ENCODE measurements around the gene SOST.

The SOST gene

DNA sequence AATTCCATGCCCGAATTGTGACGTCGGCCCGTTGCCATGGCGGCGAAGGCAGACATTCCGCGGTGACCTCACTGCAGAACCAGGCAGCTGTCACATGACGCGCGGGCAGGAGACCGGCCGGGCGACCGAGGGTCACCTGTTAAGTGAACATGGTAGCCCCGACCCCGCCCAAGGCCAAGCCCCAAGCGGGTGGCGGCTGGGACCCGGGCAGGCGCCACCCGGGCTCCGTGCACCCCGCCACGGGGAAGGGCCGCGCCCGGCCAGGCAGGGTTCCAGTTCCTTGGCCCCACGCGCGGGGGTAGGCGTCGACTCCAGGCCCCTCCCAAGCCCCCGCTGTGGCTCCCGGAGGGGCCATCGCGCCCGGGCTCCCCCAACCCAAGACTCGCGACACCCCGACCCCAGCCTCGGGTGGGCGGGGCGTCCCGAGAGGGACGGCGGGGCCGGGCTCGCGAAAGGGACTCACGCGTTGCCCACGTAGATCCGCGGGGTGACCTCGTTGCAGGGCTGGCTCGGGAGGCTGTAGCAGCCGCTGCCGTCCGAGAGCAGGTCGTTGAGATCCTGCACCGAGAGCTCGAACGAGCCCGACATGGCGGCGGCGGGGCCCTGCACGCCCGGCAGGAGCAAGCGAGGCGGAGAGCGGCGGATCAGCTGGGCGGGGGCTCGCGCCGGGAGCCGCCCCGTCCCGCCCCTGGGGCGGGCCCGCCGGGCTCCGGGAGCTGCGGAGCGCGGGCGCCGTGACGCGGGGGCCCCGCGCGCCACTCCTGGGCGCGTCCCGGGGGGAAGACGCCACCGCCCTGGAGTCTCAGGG, 19.9 kb upstream of the SOST start, which contains the start of gene DUSP3:
Gene DUSP3, minus strand, starts transcription at position 641 of the 808 bp plus-strand sequence. Its CDS starts 53 bp downstream, at position 588.
- peak; percentile 95 for ATAC-seq
- TF ChIP-seq, protein P1, sequence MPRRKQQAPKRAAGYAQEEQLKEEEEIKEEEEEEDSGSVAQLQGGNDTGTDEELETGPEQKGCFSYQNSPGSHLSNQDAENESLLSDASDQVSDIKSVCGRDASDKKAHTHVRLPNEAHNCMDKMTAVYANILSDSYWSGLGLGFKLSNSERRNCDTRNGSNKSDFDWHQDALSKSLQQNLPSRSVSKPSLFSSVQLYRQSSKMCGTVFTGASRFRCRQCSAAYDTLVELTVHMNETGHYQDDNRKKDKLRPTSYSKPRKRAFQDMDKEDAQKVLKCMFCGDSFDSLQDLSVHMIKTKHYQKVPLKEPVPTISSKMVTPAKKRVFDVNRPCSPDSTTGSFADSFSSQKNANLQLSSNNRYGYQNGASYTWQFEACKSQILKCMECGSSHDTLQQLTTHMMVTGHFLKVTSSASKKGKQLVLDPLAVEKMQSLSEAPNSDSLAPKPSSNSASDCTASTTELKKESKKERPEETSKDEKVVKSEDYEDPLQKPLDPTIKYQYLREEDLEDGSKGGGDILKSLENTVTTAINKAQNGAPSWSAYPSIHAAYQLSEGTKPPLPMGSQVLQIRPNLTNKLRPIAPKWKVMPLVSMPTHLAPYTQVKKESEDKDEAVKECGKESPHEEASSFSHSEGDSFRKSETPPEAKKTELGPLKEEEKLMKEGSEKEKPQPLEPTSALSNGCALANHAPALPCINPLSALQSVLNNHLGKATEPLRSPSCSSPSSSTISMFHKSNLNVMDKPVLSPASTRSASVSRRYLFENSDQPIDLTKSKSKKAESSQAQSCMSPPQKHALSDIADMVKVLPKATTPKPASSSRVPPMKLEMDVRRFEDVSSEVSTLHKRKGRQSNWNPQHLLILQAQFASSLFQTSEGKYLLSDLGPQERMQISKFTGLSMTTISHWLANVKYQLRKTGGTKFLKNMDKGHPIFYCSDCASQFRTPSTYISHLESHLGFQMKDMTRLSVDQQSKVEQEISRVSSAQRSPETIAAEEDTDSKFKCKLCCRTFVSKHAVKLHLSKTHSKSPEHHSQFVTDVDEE (CRISPR knock-in tag; IDR thresholded peaks at IDR 0.05): 0 out of 2 replicates have a peak, but pooled peaks have one; percentile 8
- TF ChIP-seq, protein P2, sequence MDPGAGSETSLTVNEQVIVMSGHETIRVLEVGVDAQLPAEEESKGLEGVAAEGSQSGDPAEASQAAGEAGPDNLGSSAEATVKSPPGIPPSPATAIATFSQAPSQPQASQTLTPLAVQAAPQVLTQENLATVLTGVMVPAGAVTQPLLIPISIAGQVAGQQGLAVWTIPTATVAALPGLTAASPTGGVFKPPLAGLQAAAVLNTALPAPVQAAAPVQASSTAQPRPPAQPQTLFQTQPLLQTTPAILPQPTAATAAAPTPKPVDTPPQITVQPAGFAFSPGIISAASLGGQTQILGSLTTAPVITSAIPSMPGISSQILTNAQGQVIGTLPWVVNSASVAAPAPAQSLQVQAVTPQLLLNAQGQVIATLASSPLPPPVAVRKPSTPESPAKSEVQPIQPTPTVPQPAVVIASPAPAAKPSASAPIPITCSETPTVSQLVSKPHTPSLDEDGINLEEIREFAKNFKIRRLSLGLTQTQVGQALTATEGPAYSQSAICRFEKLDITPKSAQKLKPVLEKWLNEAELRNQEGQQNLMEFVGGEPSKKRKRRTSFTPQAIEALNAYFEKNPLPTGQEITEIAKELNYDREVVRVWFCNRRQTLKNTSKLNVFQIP (CRISPR knock-in tag; IDR thresholded peaks at IDR 0.05; ENCODE audit: borderline replicate concordance, low read depth): no peak

DNA sequence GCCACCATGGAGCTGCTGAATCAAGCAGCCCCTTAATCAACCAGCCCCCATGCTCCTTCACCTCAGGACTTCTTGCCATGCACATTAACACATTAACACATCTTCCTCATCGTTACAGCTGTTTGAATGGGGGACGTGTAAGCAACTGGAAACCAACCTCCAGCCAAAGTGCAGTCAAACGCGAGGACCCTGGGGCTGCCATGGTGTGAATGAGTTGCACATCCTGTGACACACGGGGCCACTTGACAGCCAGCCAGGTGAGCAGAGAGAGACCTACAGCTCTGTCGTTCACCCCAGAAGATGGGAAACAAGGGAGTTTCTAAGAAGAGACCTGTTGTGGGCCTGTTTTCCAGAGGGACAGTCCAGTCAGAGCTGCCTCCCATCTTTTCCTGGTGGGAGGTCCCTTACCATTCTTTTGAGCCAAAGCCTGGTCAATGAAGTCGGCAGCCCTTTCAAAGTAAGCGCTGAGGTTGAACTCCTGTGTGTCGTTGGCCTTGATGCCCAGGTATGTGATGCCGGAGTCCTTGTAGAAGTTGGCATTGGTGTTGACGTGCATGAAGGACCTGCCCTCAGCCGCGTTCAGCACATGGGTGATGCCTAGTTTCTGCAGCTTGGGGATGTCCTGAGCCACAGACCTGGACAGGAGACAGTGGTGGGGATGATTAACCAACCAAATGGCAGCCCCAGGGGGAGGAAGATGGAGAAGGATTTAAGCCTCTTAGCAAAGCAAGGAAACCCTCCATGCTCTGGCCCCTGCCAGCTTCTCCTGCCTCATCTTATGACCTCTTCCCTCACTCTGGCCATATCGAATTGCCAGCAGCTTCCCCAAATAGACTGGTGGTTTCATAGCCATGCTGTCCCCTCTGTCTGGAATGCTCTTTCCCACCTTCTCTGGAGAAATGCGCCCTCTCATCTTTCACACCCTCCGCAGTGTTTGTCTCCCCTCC, 16.0 kb upstream of the SOST start:
- no peak for ATAC-seq
- TF ChIP-seq, protein P3, sequence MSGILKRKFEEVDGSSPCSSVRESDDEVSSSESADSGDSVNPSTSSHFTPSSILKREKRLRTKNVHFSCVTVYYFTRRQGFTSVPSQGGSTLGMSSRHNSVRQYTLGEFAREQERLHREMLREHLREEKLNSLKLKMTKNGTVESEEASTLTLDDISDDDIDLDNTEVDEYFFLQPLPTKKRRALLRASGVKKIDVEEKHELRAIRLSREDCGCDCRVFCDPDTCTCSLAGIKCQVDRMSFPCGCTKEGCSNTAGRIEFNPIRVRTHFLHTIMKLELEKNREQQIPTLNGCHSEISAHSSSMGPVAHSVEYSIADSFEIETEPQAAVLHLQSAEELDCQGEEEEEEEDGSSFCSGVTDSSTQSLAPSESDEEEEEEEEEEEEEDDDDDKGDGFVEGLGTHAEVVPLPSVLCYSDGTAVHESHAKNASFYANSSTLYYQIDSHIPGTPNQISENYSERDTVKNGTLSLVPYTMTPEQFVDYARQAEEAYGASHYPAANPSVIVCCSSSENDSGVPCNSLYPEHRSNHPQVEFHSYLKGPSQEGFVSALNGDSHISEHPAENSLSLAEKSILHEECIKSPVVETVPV (CRISPR knock-in tag; IDR thresholded peaks at IDR 0.05): no peak
- TF ChIP-seq GLIS3 (CRISPR knock-in tag; IDR thresholded peaks at IDR 0.05) (no peak), ZNF8 (CRISPR knock-in tag; IDR thresholded peaks at IDR 0.05) (no peak), ISL1 (CRISPR knock-in tag; IDR thresholded peaks at IDR 0.05) (no peak), CSDC2 (CRISPR knock-in tag; IDR thresholded peaks at IDR 0.05) (no peak), ZNF565 (CRISPR knock-in tag; conservative IDR thresholded peaks at IDR 0.05; ENCODE audit: low read depth) (no peak), PPARA (CRISPR knock-in tag; IDR thresholded peaks at IDR 0.05; ENCODE audit: borderline replicate concordance) (no peak), TOX (CRISPR knock-in tag; IDR thresholded peaks at IDR 0.05; ENCODE audit: borderline replicate concordance) (no peak), ZFP3 (CRISPR knock-in tag; IDR thresholded peaks at IDR 0.05) (no peak), BACH2 (CRISPR knock-in tag; IDR thresholded peaks at IDR 0.05; ENCODE audit: borderline replicate concordance) (no peak), RARB (CRISPR knock-in tag; IDR thresholded peaks at IDR 0.05) (no peak), OSR1 (CRISPR knock-in tag; IDR thresholded peaks at IDR 0.05) (no peak)
- TF ChIP-seq, protein P4, sequence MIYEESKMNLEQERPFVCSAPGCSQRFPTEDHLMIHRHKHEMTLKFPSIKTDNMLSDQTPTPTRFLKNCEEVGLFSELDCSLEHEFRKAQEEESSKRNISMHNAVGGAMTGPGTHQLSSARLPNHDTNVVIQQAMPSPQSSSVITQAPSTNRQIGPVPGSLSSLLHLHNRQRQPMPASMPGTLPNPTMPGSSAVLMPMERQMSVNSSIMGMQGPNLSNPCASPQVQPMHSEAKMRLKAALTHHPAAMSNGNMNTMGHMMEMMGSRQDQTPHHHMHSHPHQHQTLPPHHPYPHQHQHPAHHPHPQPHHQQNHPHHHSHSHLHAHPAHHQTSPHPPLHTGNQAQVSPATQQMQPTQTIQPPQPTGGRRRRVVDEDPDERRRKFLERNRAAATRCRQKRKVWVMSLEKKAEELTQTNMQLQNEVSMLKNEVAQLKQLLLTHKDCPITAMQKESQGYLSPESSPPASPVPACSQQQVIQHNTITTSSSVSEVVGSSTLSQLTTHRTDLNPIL (CRISPR knock-in tag; IDR thresholded peaks at IDR 0.05; ENCODE audit: low read depth): no peak
- TF ChIP-seq, protein P2 (CRISPR knock-in tag; IDR thresholded peaks at IDR 0.05; ENCODE audit: borderline replicate concordance, low read depth): no peak
- TF ChIP-seq, protein P5, sequence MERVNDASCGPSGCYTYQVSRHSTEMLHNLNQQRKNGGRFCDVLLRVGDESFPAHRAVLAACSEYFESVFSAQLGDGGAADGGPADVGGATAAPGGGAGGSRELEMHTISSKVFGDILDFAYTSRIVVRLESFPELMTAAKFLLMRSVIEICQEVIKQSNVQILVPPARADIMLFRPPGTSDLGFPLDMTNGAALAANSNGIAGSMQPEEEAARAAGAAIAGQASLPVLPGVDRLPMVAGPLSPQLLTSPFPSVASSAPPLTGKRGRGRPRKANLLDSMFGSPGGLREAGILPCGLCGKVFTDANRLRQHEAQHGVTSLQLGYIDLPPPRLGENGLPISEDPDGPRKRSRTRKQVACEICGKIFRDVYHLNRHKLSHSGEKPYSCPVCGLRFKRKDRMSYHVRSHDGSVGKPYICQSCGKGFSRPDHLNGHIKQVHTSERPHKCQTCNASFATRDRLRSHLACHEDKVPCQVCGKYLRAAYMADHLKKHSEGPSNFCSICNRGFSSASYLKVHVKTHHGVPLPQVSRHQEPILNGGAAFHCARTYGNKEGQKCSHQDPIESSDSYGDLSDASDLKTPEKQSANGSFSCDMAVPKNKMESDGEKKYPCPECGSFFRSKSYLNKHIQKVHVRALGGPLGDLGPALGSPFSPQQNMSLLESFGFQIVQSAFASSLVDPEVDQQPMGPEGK (CRISPR knock-in tag; IDR thresholded peaks at IDR 0.05; ENCODE audit: borderline replicate concordance): no peak
- TF ChIP-seq, protein P1 (CRISPR knock-in tag; IDR thresholded peaks at IDR 0.05): no peak
